Measurements from ENCODE around the gene CBX7. TPM values are rescaled to one million over a fixed set of nuclear protein-coding genes. Genes with fewer than 3 reads are reported as not detected.

Gene CBX7
- total and polyA plus RNA-seq, 9 of the 15 experiments (the other 6 are each of a cell fraction or from before 2014, with no cell fraction given), result 0.04 to 5.2 (median 2.8) TPM

- ChIA-PET CTCF (ENCODE audit: low intra/inter-chr PET ratio) (no interaction called here), POLR2A (no interaction called here)
- peak within 1 kb of the TSS; percentile 55 for H2AFZ ChIP-seq (ENCODE audit: low read depth, low read length)
- no peaks in the 10 kb centered on the region for H3K36me3 ChIP-seq (ENCODE audit: control insufficient read depth, insufficient read depth, low read length)
- H3K4me1 ChIP-seq (replicated peaks in 1 of 2; ENCODE audit: control insufficient read depth in 2 of 2, insufficient read depth in 2 of 2, low read length in 2 of 2), result peaks cover 6 to 15% of the 10 kb centered on the region in 2 experiments; a peak in 4 of 5 replicates
- intact Hi-C loops (cut with micrococcal nuclease) (no loop called here), in situ Hi-C loops (cut with MboI) (no loop called here)
- H3K9me1 ChIP-seq (ENCODE audit: control insufficient read depth, insufficient read depth, low read length), result no peaks in the 10 kb centered on the region
- DNase-seq (ENCODE audit: extremely low read depth in 1 of 4, low spot score in 3 of 4) (peak in 3 of 4 experiments; percentile 25 to 75 (median 43)), FAIRE-seq (peak; percentile 74), ATAC-seq (peak; percentile 72)
- no peaks in the 10 kb centered on the region for H4K20me1 ChIP-seq (replicated peaks; ENCODE audit: control insufficient read depth, insufficient read depth, low read length)
- no peak within 1 kb of the TSS for H3K4me2 ChIP-seq (ENCODE audit: insufficient read depth, low read length)
- peak within 1 kb of the TSS in 1 of 2 experiments; percentile 15; a peak in 1 of 4 replicates for H3K9ac ChIP-seq (ENCODE audit: insufficient read depth in 1 of 2, low read depth in 2 of 2, low read length in 2 of 2)
- no peaks in the 10 kb centered on the region for H3K9me3 ChIP-seq (replicated peaks; ENCODE audit: control insufficient read depth, insufficient read depth, low read depth, low read length)
- BruUV-seq (replicated peaks), result no TSS peak
- WGBS (ENCODE audit: insufficient coverage, low coverage, missing lambda C conversion rate), result 56% methylated on average over 8 of the region's 9 CpGs
- H3K79me2 ChIP-seq (ENCODE audit: control insufficient read depth, insufficient read depth, low read length), result no peaks in the 10 kb centered on the region
- no peak within 1 kb of the TSS for H3K27ac ChIP-seq (ENCODE audit: extremely low read depth, low read depth, low read length)
- H3K27me3 ChIP-seq (ENCODE audit: control insufficient read depth in 2 of 2, insufficient read depth in 2 of 2, low read length in 2 of 2), result no peaks in the 10 kb centered on the region
- no peak within 1 kb of the TSS for H3K4me3 ChIP-seq
- TF ChIP-seq NR0B1 (IDR thresholded peaks at IDR 0.05; ENCODE audit: partially characterized antibody) (no peak), ZNF263 (CRISPR knock-in tag; IDR thresholded peaks at IDR 0.05; ENCODE audit: borderline replicate concordance) (peak; percentile 77), RBBP5 (IDR thresholded peaks at IDR 0.05; ENCODE audit: borderline replicate concordance, insufficient read depth, low read length, poor library complexity, severe bottlenecking) (peak; percentile 35), BRF1 (IDR thresholded peaks at IDR 0.05; ENCODE audit: borderline replicate concordance, extremely low read depth, insufficient read length) (no peak), ID3 (CRISPR knock-in tag; IDR thresholded peaks at IDR 0.05) (no peak), ID3 (tag; IDR thresholded peaks at IDR 0.05) (0 out of 2 replicates have a peak, but pooled peaks have one; percentile 28), NFIC (IDR thresholded peaks at IDR 0.05) (peak; percentile 78), ZNF586 (CRISPR knock-in tag; conservative IDR thresholded peaks at IDR 0.05) (no peak), PHTF2 (CRISPR knock-in tag; IDR thresholded peaks at IDR 0.05) (no peak), NR2C2 (CRISPR knock-in tag; IDR thresholded peaks at IDR 0.05) (no peak), NR2C2 (tag; IDR thresholded peaks at IDR 0.05) (peak; percentile 39), RFX5 (IDR thresholded peaks at IDR 0.05; ENCODE audit: low read depth, low read length) (no peak), ZKSCAN1 (IDR thresholded peaks at IDR 0.05; ENCODE audit: low read depth, low read length) (no peak), KLF1 (tag; IDR thresholded peaks at IDR 0.05) (no peak)
- TF ChIP-seq, protein P1, sequence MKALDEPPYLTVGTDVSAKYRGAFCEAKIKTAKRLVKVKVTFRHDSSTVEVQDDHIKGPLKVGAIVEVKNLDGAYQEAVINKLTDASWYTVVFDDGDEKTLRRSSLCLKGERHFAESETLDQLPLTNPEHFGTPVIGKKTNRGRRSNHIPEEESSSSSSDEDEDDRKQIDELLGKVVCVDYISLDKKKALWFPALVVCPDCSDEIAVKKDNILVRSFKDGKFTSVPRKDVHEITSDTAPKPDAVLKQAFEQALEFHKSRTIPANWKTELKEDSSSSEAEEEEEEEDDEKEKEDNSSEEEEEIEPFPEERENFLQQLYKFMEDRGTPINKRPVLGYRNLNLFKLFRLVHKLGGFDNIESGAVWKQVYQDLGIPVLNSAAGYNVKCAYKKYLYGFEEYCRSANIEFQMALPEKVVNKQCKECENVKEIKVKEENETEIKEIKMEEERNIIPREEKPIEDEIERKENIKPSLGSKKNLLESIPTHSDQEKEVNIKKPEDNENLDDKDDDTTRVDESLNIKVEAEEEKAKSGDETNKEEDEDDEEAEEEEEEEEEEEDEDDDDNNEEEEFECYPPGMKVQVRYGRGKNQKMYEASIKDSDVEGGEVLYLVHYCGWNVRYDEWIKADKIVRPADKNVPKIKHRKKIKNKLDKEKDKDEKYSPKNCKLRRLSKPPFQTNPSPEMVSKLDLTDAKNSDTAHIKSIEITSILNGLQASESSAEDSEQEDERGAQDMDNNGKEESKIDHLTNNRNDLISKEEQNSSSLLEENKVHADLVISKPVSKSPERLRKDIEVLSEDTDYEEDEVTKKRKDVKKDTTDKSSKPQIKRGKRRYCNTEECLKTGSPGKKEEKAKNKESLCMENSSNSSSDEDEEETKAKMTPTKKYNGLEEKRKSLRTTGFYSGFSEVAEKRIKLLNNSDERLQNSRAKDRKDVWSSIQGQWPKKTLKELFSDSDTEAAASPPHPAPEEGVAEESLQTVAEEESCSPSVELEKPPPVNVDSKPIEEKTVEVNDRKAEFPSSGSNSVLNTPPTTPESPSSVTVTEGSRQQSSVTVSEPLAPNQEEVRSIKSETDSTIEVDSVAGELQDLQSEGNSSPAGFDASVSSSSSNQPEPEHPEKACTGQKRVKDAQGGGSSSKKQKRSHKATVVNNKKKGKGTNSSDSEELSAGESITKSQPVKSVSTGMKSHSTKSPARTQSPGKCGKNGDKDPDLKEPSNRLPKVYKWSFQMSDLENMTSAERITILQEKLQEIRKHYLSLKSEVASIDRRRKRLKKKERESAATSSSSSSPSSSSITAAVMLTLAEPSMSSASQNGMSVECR (CRISPR knock-in tag; IDR thresholded peaks at IDR 0.05), result no peak
Observed at GRCh38 chr22:39097098-39098020, 55.1 kb downstream of the CBX7 start, which contains the start of gene APOBEC3H. Gene APOBEC3H (plus strand): TSS chr22:39097244. CDS start chr22:39100279, 3,035 bp downstream.

All from K562 (cell line).